IPS-NIHi7 (cell line): ENCODE measurements around the gene DGKD.
A peak's percentile ranks its signal among the peaks of the same experiment; 100 is the strongest.

Experiments
- DNase-seq: peaks from one replicate; pipeline ENCODE4 v3.0.0; 2012; ENCODE audit warnings: mixed read lengths; ENCODE audit errors: extremely low spot score

Gene DGKD

GRCh38 chr2:233338812-233339368 is 15.4 kb upstream of the DGKD start:
- no peak for DNase-seq

- no peak for DNase-seq
These were observed 14.9 kb upstream of the DGKD start for GRCh38 chr2:233339427-233339826.

- no peak for DNase-seq
These were observed 13.0 kb upstream of the DGKD start for GRCh38 chr2:233341296-233341695.

GRCh38 chr2:233342301-233342700 is 12.0 kb upstream of the DGKD start:
- no peak for DNase-seq

GRCh38 chr2:233343171-233343705 is 11.1 kb upstream of the DGKD start:
- no peak for DNase-seq

GRCh38 chr2:233346376-233346775 is 7.9 kb upstream of the DGKD start:
- no peak for DNase-seq

GRCh38 chr2:233346930-233347329 is 7.4 kb upstream of the DGKD start:
- no peak for DNase-seq

GRCh38 chr2:233349005-233349998 is 5.0 kb upstream of the DGKD start:
- no peak for DNase-seq

- peak; percentile 47 for DNase-seq
These were observed 3.6 kb upstream of the DGKD start for GRCh38 chr2:233350708-233351107.

GRCh38 chr2:233351423-233351822 is 2.9 kb upstream of the DGKD start:
- DNase-seq = no peak

GRCh38 chr2:233352141-233352842 is 2.0 kb upstream of the DGKD start:
- no peak for DNase-seq

GRCh38 chr2:233353101-233353768 is 1.1 kb upstream of the DGKD start:
- no peak for DNase-seq

GRCh38 chr2:233354500-233354924 is 218 bp downstream of the DGKD start:
- DNase-seq = no peak

GRCh38 chr2:233354971-233355574 is 779 bp downstream of the DGKD start:
- peak; percentile 29 for DNase-seq

- no peak for DNase-seq
These were observed 1.6 kb downstream of the DGKD start for GRCh38 chr2:233355916-233356315.

GRCh38 chr2:233356546-233357308 is 2.4 kb downstream of the DGKD start:
- no peak for DNase-seq

- DNase-seq = no peak
These were observed 4.0 kb downstream of the DGKD start for GRCh38 chr2:233358335-233358734.

GRCh38 chr2:233358947-233359346 is 4.7 kb downstream of the DGKD start:
- no peak for DNase-seq

- no peak for DNase-seq
These were observed 5.5 kb downstream of the DGKD start for GRCh38 chr2:233359823-233360222.

GRCh38 chr2:233360771-233361176 is 6.5 kb downstream of the DGKD start:
- DNase-seq = no peak
